Posterior vena cava (tissue), 2 donors: ENCODE data around the gene CD7. TPM values are rescaled to one million over a fixed set of nuclear protein-coding genes. Genes with fewer than 3 reads are reported as not detected.
"Not testable (repeated sequence)": the region's sequence is repeated elsewhere in the genome, so short reads cannot be mapped to it uniquely, and the experiment has no call there.

ENCODE experiments used
- DNase-seq: peaks from one replicate; pipeline ENCODE4 v3.0.0-alpha.2; 2020; ENCODE audit warnings: low spot score
- intact Hi-C, 2 donors: fragments of 100-400 bp; cut with DNase I; formaldehyde crosslinking; loops; one replicate each; pipeline versions ENCODE4 v1.14.1 to v1.14.2; 2022 to 2023
- total RNA-seq, 2 donors: library from RNA; stranded (reverse); fragmentation: NEBNext Ultra II Directional; extraction: Animal tissue kit (Norgen Biotek cat#: 25700); gene quantifications; one replicate each; pipeline ENCODE4 v1.2.1, GENCODE V29; 2021
- donor health status: DM: yes; HTN: yes; CAD: no.
- donor health status: DM: yes; HTN: yes; CAD: no.

CD7 gene
- total RNA-seq, 2 donors from 2014 or later: 1.9 to 3.0 TPM

GRCh38 chr17:82348866-82349265 lies 31.5 kb upstream of the CD7 start:
- intact Hi-C loops: no loop called here
- no peak for DNase-seq

DNA sequence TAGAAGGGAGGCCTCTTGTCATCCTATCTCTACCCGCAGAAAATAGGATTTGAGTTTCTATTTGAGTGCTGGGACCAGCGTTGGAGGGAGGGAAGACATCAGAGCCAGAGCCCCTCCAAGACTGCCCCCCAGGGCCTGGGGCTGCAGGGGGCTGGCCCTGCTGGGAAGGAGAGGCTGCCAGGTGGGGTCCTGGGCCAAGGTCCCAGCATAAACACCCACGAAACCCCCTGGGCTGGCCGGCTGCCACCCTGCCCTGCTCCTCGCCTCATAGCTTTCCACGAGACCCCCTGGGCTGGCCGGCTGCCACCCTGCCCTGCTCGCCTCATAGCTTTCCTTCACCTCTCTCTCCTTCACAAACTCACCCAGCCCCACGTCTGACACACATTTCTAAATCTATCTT lies 31.0 kb upstream of the CD7 start:
- DNase-seq: no peak
- intact Hi-C loops: no loop called here

GRCh38 chr17:82347994-82348393 lies 30.6 kb upstream of the CD7 start:
- DNase-seq, intact Hi-C loops: not testable (repeated sequence)

DNA sequence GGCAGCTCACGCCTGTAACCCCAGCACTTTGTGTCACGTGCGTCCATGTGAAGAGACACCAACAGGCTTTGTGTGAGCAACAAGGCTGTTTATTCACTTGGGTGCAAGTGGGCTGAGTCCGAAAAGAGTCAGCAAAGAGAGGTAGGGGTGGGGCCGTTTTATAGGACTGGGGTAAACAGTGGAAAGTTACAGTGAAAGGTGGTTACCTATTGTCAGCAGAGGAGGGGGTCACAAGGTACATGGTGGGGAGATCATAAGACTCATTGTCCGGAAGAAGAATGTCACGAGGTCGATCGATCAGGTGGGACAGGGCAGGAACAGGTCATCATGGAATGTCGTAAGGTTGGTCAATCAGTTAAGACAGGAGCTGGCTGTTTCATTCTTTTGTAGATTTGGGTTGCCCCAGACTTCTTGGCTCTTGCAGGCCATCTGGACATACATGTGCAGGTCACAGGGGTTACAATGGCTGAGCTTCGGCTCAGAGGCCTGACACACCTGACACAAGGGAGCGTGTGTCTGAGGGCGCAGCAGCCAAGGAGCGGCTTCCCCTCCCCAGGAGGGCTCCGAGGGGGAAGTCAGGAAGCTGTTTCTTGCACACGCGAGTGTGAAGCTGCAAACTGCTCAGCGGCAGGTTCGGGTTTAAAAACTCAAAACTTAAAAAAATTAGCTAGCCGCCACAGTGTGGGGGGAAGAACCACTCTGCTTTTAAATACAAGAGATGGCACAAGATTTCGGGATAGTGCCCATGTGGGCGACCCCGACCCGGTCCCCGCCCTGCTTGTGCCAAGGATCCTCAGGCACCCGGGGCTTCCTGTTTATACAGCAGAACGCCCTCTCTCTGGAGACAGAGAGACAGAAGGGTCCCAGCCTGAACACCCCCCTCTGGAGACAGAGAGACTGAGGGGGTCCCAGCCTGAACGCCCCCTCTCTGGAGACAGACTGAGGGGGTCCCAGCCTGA lies 29.2 kb upstream of the CD7 start:
- DNase-seq: no peak
- intact Hi-C loops: no loop called here

- intact Hi-C loops: no loop called here
- no peak for DNase-seq
Observed at GRCh38 chr17:82345151-82345976, 28.0 kb upstream of the CD7 start.

DNA sequence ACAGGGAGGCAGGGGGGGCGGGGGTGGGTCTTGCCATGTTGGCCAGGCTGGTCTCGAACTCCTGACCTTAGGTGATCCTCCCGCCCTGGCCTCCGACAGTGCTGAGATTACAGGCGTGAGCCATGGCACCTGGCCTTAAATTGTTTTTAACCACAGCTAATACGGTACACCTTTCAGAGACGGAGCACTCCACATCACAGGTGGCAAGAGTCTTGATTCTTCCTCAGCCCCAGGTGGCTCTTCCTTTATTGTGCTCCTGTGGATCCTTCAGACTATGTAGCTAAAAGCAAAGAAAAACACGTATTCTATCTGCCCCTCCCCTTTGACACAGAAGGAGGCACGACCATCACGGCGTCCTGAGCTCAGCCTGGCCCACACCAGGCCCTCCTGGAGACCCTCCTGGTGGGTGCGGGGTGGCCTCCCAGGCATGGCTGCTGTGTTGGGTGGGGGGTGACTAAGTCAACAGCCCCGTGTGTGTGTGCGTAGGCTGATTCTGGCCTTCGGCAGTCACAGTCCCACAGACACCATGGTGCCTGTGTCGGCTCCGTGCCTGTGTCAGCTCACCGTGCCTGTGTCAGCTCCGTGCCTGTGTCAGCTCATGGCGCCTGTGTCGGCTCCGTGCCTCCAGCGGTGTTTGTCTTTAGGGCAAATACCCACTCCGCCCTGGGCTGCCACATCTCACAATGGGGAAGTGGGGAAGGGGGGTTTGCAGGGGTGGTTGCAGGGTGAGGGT lies 26.9 kb upstream of the CD7 start:
- intact Hi-C loops: no loop called here
- DNase-seq: no peak

GRCh38 chr17:82343560-82343959 lies 26.2 kb upstream of the CD7 start:
- DNase-seq: no peak
- intact Hi-C loops: no loop called here

DNA sequence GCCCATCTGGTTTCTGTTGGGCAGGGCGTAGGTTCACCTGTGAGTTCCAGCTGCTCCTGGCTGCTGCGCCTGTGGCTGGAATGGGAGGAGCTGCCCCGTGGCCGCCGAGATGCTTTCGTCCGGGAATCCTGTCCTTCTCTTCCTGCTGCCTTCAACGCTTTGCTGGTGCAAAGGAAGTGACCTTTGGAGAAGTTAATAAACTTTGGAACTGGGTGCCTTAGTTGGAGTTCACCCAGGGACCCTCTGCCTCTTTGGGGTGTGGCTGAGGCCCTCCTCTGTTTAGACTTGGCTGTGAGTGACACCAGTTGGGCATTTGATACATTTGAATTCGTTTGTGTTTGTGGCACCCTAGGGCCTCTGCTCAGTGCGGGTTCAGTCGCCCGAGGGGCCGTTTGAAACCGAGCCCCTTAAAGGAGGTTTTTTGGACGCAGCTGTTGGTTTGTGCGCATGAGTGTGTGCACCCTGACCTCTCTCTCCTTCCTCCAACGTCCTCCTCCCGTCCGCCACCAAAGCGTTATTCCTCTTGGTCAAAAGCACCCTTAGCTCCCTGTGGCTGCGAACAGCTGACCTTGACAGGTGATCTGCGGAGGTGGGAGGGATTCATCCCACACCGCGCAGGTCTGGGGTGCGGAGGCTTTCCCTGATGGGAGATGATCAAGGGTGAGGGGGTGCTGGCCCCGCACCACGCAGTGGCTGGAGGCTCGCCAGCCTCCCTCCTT lies 25.1 kb upstream of the CD7 start:
- intact Hi-C loops: no loop called here
- DNase-seq: no peak

GRCh38 chr17:82339634-82340580 lies 22.5 kb upstream of the CD7 start:
- intact Hi-C loops: no loop called here
- DNase-seq: no peak

DNA sequence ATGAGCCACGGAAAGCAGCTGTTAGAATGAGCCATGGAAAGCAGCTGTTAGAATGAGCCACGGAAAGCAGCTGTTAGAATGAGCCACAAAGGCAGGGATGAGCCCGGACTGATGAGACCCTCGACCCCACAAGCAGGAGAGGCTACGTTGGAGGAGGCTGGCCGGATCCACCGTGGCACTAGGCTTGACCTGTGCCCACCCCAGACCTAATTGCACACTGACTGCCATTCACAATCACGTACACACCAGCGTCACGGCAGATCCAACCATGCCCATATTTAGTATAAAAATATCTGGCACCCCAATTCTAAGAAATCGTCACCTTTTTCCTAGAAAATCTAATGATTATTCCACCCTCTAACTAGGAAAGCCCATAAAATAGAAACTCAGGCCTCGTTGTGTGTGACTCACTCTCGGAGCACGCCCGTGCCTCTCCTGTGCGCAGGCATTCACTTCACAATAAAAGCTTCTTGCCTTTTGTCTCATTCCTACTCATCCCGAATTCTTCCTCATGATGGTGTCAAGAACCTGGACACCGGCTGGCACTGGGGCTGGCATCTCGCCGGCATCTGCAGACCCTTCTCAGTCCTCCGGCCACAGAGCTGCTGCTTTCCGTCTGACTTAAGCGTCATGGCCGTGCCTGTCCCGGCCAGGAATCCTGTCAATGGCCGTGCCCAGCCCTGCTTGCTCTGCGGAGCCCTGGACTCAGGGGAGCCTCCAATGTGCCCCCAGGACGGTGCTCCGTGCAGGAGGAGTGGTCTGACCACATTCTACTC lies 21.6 kb upstream of the CD7 start:
- intact Hi-C loops: no loop called here
- DNase-seq: no peak

DNA sequence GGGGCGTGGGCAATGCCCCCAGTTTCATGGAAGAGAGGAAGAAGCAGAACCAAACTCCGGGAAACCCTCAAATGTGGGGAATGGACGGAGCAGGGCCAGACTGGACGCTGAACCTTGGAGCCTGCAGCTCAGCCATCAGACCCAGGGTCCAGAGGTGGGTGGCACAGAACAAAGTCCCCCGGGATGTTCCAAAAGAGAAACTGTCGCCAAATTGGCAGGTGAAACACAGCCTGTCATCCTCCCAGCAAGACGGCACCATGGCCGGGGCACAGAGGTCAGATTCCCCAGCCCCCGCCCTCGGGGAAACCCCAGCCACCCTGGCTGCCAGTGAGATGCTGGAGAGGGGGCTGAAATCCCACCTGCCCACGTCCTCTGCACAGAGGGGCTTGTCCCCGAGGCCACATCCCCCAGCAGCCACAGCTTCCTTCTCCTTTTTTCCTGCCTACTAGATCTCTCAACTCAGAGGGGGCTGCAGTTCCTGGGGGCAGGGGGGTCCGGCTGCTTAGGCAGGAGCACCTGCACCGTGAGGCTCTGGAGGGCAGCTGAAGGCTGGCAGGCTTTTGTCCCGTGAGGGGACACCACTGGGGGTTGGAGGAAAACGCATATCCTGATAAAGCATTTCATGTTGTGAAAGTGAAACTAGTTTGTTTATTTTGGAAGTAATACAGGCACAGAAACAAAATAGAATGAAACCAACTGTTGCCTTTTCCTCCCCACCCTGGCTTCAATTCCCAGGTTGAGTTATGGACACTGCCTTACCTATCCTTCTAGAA lies 17.4 kb upstream of the CD7 start:
- DNase-seq: no peak
- intact Hi-C loops: no loop called here

- intact Hi-C loops: no loop called here
- DNase-seq: no peak
Observed at GRCh38 chr17:82334204-82334621, 16.8 kb upstream of the CD7 start.

GRCh38 chr17:82333279-82334171 lies 16.1 kb upstream of the CD7 start, which contains the start of gene SECTM1:
Gene SECTM1 (minus strand): TSS chr17:82333766. CDS start chr17:82327240, 6,526 bp downstream.
- intact Hi-C loops: no loop called here
- DNase-seq: peak; percentile 91

- intact Hi-C loops: no loop called here
- DNase-seq: peak; percentile 91
Observed at GRCh38 chr17:82332669-82333278, 15.4 kb upstream of the CD7 start.

GRCh38 chr17:82331345-82331939 lies 14.0 kb upstream of the CD7 start:
- no peak for DNase-seq
- intact Hi-C loops: no loop called here
